SW480 (cell line): ENCODE data around the gene RBMS3.

Source experiments
- DNase-seq: peaks from one replicate; pipeline ENCODE4 v3.0.0-alpha.2; 2016; ENCODE audit warnings: low spot score

RBMS3 gene

DNA sequence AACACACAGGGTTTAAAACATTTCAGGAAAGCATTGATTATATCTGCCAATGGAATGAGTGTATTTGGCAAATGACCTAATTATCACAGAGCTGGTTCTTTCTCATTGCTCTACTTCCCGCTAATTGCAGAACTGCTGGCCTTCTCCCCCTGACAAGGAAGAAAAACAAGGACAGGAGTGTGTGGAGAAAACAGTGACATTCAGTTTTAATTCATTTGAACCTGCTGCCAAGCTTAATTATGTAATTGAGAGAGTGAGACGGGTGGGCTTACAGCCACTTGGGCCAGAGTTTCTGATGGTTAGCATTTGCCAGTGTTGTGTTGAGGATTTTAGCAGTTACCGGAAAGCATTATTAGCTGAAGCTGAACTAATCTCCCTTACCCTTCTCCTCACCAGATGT, 301.4 kb downstream of the RBMS3 start:
- DNase-seq, result no peak

DNA sequence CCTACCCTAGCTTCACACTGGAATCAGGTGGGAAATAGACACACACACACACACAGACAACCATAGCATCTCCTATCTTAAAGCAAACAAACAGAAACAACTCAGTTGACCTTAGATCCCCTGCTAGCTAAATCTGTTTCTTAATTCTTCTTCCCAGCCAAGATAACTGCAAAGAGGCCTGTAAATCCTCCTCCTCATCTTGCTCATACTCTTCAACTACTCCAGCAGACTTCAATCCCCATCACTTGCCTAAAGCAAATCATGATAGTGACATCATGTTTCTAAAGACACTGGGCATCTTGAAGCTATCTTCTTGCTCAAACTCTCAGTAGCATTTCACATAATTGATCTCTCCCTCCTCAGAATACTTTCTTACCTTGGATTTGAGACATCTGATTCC, 303.0 kb downstream of the RBMS3 start:
- no peak for DNase-seq

DNA sequence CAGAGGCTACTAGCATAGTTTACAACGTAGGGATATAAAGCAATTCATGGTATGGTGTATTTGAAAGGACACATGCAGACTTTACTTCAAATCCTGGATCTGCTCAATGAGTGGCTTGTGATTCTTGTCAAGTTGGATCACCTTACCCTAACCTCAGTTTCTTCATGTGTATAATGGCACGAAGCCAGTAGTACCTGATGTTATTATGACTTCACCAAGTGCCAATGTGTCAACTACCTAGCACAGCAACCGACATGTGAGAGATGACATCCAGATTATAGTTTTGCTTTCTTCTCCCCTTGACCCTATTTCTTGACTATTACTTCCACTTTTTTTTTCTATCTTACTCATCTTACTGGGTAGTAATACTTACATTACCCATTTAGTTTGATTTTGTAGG, 304.5 kb downstream of the RBMS3 start:
- DNase-seq, result no peak

DNA sequence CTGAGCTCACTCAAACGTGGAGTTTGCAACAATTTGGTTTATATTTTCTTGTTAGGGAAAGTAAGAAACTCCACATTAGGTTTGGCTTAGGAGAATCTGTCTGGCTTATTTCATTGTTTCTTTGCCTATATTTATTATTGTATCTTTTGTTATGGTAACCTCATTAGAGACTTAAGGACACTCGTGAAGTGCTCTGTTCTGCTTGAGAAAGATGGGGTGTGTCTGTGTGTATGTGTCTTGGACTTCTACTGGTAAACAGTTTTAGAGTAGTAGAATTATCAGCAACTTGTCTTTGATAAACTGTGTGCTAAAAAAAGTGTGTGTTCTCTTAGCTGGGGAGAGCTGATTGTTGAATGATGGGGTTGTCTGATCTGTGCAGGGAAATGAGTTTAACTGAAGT, 306.5 kb downstream of the RBMS3 start:
- DNase-seq, result no peak

DNA sequence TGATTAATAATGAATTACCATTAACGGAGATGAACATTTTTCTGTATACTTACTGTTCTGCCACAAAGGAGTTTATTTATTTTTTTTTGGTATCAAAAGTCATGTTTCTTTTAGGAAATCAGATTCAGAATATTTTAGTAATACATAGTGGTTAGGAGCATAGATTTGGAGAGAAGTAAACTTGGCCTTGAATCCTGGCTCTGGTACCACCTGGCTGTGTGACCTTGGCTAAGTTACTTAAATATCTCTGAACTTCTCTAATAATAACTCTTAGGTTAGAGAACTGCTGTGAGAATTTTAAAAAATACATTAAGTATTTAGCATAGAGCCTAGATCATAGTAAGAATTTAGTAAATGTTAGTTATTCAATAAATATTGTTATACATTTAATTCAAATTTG, 309.1 kb downstream of the RBMS3 start:
- DNase-seq, result no peak

DNA sequence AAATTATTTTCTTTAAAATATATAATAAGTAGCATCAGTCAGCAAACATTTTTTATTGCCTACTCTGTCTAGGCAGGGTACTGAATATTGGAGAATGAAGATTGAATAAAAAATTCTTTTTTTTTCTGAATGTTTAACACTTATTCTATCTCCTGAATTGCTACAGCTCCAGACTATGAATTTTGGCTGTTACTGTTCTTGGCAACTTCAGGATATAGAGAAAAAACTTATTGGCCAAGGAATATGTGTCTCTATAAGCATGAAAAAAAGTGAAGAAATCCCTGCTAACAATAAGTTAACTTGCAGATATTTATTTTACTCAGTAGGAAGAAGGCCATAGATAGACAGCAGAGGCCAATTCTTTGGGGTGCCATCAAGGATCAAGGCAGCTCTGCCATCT, 309.6 kb downstream of the RBMS3 start:
- no peak for DNase-seq

DNA sequence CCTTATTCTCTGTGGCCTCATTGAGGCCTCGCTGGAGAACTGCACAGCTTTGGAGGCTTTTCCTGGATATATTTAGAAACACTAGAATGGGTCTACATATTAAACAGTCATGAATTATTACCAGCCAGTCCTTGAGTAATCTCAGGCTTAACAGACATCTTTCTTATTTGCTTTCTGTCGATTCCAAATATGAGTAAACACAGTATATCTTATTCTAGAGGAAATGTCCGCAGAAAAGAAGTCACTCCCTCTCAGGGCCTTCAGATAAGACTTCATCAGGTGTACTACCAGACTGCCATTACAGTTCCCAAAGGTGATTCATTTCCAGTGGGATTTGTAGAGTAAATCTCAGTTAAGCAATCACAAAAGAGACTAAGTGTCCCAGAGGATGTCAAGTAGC, 310.7 kb downstream of the RBMS3 start:
- DNase-seq, result no peak

DNA sequence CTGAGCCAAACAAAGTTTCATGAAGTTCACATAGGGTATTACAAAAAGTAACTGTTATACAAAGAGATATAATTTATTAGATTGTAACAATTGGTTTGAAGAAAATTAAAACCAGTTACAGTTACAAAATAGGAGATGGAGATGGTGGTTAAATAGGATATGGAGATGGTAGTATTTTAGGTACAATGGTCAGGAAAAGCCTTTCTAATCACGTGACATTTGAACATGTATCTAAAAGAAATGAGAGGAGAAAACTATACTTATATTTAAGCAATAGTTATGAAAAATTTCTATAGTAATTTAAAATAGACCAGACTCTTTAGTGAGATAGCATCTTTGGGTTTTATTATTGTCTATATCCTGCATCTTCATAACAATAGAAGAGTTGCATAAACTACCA, 312.9 kb downstream of the RBMS3 start:
- DNase-seq, result no peak

DNA sequence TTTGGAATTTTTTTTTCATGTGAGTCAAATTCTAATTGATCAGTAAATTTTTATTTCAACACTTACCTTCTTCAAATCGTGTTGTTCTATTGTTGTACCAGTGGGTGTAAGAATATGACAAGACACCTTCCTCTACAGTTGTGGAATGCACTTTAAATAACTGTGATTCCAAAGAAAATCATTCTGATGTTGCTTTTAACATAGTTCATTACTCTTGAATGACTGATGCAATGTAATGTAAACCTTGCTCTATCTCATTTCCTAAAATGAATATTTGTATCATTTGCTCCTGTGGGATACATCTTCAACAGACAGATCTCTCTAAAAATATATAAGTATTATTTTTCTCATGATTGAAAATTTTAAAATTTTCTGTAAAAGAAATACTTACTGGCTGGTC, 313.4 kb downstream of the RBMS3 start:
- no peak for DNase-seq

DNA sequence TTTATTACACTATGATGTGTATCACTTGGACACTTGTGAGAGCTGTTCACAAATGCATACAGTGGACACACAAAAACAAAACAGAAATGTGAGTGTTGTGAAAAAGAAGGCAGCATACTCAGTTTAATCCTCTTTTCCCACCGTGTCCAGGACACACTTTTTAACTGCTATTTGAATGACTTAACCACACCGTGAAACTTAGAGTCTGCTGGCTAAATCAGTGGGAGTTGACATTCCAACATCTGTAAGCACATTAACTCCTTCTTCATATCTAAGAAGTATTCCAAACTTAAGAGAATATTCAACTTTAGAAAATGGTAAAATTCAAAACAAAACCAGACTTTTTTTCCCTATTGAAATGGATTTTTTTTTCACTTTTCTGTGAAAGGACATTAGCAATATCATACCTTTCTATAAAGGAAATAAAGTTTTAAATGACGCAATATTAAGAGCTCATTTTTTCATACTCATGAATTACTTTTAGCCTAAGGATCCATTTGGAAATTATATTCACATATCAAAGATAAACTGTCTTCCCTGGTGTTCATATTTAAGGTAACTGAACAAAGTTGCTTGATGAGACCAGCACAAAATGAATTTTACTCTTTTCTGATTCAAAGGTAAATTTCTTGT, 316.6 kb downstream of the RBMS3 start:
- DNase-seq, result no peak

DNA sequence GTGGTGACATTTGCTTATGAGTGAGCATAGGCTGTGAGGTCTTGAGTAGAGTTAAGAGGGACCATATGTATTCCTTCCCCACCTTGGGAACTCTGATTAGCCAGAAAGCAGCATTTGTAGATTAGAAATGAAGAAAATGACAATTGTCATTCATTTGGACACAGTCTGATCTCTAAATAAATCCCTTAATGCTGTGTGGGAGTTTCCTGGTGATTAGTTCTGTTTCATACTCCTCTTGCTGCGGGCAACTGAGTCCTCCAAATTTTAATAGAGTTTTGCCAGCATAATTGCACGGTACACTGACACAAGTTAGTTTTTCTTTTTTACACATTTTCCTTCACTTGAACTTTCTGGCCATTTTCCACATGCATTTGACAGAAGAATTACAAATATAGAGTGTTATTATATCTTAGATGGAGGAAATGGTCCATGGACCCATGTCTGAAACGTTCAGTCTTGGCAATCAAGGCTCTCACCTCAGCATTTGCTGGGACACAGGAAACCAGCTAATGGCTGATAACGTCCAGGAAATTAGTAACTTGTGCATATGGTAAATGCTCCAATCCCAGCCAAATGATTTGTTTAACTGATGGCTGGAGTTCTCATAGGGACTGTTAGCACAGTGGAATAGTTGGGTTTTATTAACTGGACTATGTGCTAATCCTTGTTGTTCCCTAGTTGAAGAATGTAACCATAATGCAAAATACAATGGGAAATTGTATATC, 321.2 kb downstream of the RBMS3 start:
- DNase-seq, result no peak

DNA sequence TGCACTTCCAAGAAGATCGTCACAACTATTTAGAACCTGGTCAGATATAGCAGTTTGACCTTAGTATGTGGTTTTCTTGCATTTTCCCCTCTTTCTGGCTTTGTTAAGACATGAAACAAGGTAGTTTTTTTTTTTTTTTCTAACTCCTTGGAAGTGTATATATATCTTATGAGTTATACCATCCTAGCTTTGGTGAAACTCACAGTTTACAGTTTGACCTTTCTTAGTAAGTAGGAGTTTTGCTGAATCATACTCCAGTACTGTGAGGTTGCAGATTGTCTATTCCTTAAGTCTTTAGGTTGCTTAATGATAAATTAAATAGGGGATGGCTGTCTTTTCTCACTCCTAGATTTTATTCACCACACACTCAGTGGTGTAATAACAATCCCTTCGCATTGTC, 325.0 kb downstream of the RBMS3 start:
- DNase-seq, result no peak

DNA sequence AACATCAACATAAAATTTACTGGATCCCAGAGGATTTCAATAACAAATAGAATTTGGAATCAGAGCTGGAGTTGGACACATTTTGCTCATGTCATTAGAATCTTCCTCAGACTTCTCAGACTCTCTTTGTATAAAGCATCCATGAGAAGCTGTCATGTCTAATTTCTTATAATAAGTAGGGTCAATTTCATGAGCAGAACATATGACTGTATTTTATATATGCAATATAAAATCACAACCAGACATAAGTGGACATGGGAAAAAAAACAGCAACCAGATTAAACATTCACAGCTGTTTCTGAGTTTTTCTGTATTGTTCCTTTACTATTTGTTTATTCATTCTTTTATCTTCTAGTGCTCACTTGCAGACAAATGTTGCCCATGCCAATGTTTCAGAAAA, 325.5 kb downstream of the RBMS3 start:
- DNase-seq, result no peak

DNA sequence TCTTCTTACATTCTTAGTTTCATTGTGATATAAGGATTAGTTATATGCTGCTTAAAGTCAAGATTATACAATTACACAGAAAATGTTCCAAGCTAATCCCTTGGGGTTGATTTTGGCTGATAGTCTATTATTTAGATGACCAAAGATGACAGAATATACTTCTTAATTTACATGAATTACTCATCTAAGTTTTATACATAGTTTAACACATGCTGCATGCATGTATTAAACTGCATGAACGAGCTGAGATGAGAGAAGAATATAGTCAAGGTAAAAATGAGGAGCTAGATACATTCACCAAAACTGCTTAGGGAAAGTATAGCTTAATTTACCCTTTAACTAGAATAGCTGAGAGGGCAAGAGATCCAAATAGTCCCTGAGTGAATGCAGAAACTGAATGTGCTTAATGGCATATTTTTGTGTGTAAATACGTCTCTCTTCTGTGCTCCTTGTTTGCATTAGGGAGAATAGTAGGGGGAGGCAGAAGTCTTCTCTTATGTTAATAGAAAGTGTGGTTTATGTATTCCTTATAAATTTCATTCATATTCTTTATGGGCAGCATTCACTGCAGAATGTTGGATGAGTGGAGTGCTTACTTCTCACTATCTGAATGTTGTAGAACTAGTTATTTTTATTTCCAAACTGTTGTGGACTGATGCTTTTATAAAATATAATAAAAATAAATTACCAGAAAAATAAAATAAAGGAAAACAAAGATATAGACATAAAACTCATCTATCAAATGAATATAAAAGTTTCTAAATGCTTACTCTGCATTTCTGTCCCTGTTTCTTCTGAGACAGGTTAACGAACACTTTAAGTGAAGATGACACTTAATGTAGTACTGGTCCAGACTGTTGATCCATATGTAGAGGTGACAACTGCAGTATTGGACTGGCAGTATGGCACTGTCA, 327.8 kb downstream of the RBMS3 start:
- DNase-seq, result no peak

DNA sequence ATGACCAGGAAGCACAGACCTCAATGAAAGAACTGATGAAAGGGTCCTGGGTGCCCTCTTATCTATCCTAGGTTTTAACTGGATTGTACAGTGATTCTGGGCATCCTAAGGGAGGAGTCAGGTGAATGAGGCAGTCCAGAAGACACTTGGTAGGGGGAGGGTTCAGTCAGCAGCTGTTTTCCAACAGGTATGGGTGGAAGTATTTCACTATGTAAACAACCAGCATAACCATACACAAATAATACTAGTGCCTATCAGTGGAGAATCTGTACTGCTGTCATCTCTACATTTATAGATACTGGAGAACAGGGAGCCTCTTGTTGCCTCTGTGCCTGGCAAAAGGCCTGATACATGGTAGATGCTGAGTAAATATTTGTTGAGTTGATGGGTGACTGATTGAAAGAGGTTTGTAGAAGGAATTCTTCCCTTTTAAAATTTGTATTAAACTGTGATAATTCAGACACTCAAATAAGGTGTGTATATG, 328.5 kb downstream of the RBMS3 start:
- no peak for DNase-seq

DNA sequence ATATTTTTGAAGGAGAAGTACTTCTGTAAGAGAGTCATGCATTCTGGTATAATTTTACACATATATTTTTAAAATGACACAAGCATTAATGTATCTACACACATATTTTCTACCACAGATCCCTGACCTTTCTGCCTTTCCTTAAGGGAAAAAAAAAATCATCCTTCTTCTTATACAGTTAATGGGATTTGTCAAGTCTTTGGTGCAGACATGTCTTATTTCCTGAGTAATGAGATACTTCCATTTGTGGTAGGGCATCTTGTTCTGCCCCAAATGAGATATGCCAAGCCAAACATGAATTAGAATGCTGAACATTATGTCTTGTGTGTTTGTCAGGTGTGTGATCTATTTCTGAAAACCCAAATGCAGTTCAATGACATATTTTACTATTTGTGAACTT, 329.9 kb downstream of the RBMS3 start:
- DNase-seq, result no peak

DNA sequence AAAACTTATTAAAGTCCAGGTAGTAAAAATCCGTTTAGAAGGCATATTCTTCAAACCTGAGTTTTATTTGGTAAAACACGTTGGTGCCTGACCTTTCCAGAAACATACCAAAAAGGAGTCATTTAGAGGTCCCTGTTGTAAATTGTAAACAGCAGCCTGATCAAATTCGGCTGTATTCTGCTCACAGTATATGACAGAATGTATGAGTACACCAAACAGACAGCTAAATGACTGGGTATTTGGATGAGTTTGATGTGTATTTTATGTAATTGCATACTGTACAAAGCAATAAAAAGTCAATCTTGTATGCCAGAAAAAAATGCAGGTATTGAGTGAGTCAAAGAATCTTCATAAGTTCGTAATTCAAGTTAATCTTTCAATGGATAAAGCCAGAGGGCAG, 330.4 kb downstream of the RBMS3 start:
- no peak for DNase-seq

DNA sequence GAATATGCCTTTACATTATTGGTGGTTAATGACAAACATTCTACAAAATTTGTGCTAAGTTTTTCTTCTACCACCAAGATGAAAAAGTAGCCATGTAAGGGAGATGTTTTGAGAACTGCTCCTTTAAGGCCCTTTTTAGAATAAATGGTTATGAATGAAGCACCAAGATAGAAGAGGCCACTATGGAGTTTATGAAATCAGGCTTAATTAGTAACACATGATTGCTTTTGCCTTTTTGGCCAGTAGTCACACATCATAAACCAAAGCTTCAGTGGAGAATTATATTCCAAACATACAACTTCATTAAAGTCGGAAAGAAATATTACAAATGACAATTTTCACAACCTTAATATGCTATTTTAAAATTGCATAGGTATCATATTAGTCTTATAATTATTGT, 331.7 kb downstream of the RBMS3 start:
- DNase-seq, result no peak

DNA sequence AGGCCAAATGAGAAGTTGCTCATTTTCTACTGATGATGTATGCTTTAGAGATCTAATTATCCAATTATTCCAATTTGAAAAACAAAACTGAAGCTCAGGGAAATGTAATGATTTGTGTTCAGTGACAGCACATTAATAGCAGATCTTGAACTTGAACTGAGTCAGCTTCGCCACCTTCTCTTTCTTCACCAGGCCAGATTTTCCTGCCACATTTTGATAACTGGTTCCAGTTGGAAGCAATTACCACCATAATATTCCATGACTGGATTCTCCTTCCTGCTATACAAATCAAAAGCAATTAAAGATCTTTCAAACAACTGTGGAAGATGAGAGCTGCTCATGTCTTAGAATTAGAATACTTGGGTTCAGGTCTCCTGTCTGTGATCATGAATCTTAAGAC, 334.1 kb downstream of the RBMS3 start:
- no peak for DNase-seq

DNA sequence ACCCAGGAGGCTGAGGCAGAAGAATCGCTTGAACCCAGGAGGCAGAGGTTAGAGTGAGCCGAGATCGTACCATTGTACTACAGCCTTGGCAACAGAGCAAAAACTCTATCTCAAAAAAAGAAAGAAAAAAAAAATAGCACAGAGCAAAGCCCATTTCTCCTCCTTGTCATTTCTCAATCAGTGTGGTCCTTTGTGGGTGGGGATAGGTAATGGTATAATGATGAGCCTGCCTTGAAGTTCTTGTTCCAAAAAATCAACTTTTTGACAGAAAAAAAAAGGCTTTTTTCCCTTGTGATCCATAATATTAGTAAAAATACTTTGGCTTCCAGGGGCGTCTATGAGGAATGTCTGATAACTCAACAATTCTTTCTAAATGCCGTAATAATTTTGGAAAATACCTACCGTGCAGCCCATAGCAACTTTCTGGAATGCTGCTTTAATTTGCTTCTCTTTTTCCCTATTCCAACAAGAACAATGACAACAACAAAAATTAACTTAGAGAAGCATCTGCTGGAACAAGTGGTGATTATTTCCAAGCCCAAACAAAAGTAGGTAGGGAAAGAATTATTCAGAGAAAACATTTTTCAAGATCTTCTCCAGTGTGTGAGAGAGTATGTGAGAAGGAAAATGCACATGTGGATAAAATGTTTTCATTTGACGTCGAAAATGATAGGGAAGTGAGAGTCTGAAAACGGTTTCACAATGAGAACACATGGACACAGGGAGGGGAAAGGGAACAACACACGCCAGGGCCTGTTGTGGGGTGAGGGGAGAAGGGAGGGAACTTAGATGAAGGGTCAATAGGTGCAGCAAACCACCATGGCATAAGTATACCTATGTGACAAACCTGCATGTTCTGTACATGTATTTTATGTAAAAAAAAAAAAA, 337.8 kb downstream of the RBMS3 start:
- DNase-seq, result no peak

DNA sequence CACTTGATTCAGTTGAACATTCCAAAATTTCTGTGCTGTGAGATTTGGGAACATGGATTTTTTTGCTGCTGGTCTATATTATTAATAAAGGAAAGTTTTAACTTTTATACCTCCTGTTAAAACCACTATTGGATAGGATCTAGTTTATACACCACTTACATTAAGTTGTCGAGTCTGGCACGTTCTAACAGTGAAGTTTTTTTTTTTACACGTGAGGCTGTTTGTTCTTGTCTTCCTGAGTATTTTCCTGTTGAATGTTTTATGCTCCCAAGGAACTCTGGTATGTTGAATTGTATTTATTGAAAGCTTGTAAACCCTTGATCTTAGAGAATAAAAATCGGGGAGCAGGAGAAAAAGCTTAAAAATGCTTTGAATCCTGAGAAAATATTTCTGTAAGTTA, 338.8 kb downstream of the RBMS3 start:
- no peak for DNase-seq
